Sigmoid colon (tissue), 3 donors: ENCODE data around the gene HOXA1.

Experiments used
- CTCF ChIP-seq, 4 experiments: fragments of 450-650 bp in 3 of 4; fragments of 200-600 bp in 1 of 4; IDR thresholded peaks; one replicate each; pipeline ENCODE4 v1.5.1; 2016 to 2019; ENCODE audit warnings: antibody characterized with exemption in 4 of 4, mild to moderate bottlenecking in 3 of 4, moderate library complexity in 2 of 4
- POLR2A ChIP-seq, 2 donors: fragments of 450-650 bp; IDR thresholded peaks; one replicate each; pipeline ENCODE4 v1.6.1; 2016; ENCODE audit warnings: antibody characterized with exemption in 2 of 2, mild to moderate bottlenecking in 2 of 2, moderate library complexity in 2 of 2

- TF ChIP-seq CTCF (IDR thresholded peaks at IDR 0.05) = no peak
- TF ChIP-seq POLR2A (IDR thresholded peaks at IDR 0.05) = no peak
Observed at GRCh38 chr7:27118580-27118979, 22.8 kb upstream of the HOXA1 start.
